Dendritic cell treated with granulocyte-macrophage colony-stimulating factor and Interleukin-4, amounts not matched to agents 40 ng/mL and 50 ng/mL, for 4 days (primary cell): ENCODE measurements around the gene TRAPPC12.
"Not testable (repeated sequence)": the region's sequence is repeated elsewhere in the genome, so short reads cannot be mapped to it uniquely, and the experiment has no call there.

Experiments used
- H3K27ac Mint-ChIP-seq: one replicate; pipeline ENCODE4 v1.8.0; 2022; ENCODE audit warnings: mild to moderate bottlenecking, mixed read lengths
- H3K27me3 Mint-ChIP-seq: one replicate; pipeline ENCODE4 v1.8.0; 2022; ENCODE audit warnings: mild to moderate bottlenecking, mixed read lengths
- H3K36me3 Mint-ChIP-seq: one replicate; pipeline ENCODE4 v1.8.0; 2022; ENCODE audit warnings: low read depth, mixed read lengths
- H3K4me1 Mint-ChIP-seq: one replicate; pipeline ENCODE4 v1.8.0; 2022; ENCODE audit warnings: low read depth, mixed read lengths
- H3K4me3 Mint-ChIP-seq: one replicate; pipeline ENCODE4 v1.8.0; 2022; ENCODE audit warnings: mild to moderate bottlenecking, moderate library complexity, mixed read lengths
- H3K9me3 Mint-ChIP-seq: one replicate; pipeline ENCODE4 v1.8.0; 2022; ENCODE audit warnings: mixed read lengths
- intact Hi-C: fragments of 100-400 bp; cut with micrococcal nuclease; formaldehyde crosslinking; loops from one replicate; pipeline ENCODE4 v1.15.0; 2022

Gene TRAPPC12

GRCh38 chr2:3441465-3441864, 62.0 kb downstream of the TRAPPC12 start:
- intact Hi-C loops, result no loop called here
- Mint-ChIP-seq H3K27ac (peak overlapping the region; percentile 12), H3K36me3 (peaks cover 45% of the 10 kb centered on the region), H3K4me3 (no peak overlapping the region), H3K27me3 (no peaks in the 10 kb centered on the region), H3K4me1 (peaks cover 14% of the 10 kb centered on the region), H3K9me3 (no peaks in the 10 kb centered on the region)

GRCh38 chr2:3442185-3442584, 62.7 kb downstream of the TRAPPC12 start:
- H3K36me3 Mint-ChIP-seq, result peaks cover 52% of the 10 kb centered on the region
- no peaks in the 10 kb centered on the region for H3K27me3 Mint-ChIP-seq
- no peak overlapping the region for H3K4me3 Mint-ChIP-seq
- intact Hi-C loops, result no loop called here
- H3K27ac Mint-ChIP-seq, result no peak overlapping the region
- peaks cover 14% of the 10 kb centered on the region for H3K4me1 Mint-ChIP-seq
- no peaks in the 10 kb centered on the region for H3K9me3 Mint-ChIP-seq

GRCh38 chr2:3443083-3443482, 63.6 kb downstream of the TRAPPC12 start:
- Mint-ChIP-seq H3K27me3 (no peaks in the 10 kb centered on the region), H3K9me3 (no peaks in the 10 kb centered on the region), H3K27ac (no peak overlapping the region), H3K36me3 (peaks cover 61% of the 10 kb centered on the region), H3K4me3 (no peak overlapping the region), H3K4me1 (peaks cover 14% of the 10 kb centered on the region)
- intact Hi-C loops, result no loop called here

- Mint-ChIP-seq H3K27ac (no peak overlapping the region), H3K27me3 (no peaks in the 10 kb centered on the region), H3K36me3 (peaks cover 66% of the 10 kb centered on the region), H3K9me3 (no peaks in the 10 kb centered on the region), H3K4me1 (peaks cover 14% of the 10 kb centered on the region), H3K4me3 (no peak overlapping the region)
- intact Hi-C loops, result no loop called here
These were observed 64.1 kb downstream of the TRAPPC12 start for GRCh38 chr2:3443506-3444084.

GRCh38 chr2:3445891-3446290, 66.4 kb downstream of the TRAPPC12 start:
- peaks cover 89% of the 10 kb centered on the region for H3K36me3 Mint-ChIP-seq
- no peaks in the 10 kb centered on the region for H3K27me3 Mint-ChIP-seq

GRCh38 chr2:3446381-3446780, 66.9 kb downstream of the TRAPPC12 start:
- Mint-ChIP-seq H3K36me3 (peaks cover 94% of the 10 kb centered on the region), H3K27ac (no peak overlapping the region), H3K4me1 (peaks cover under 1% of the 10 kb centered on the region), H3K9me3 (no peaks in the 10 kb centered on the region), H3K4me3 (no peak overlapping the region), H3K27me3 (no peaks in the 10 kb centered on the region)
- intact Hi-C loops, result no loop called here

More at GRCh38 chr2:3445891-3446290, 66.4 kb downstream of the TRAPPC12 start:
- intact Hi-C loops, result no loop called here
- no peak overlapping the region for H3K4me3 Mint-ChIP-seq
- H3K4me1 Mint-ChIP-seq, result peaks cover 5% of the 10 kb centered on the region
- H3K9me3 Mint-ChIP-seq, result no peaks in the 10 kb centered on the region
- no peak overlapping the region for H3K27ac Mint-ChIP-seq

GRCh38 chr2:3447186-3447585, 67.7 kb downstream of the TRAPPC12 start:
- intact Hi-C loops, result not testable (repeated sequence)

GRCh38 chr2:3447789-3448317, 68.4 kb downstream of the TRAPPC12 start:
- H3K4me3 Mint-ChIP-seq, result no peak overlapping the region
- no peaks in the 10 kb centered on the region for H3K27me3 Mint-ChIP-seq
- intact Hi-C loops, result no loop called here
- H3K36me3 Mint-ChIP-seq, result peaks cover 100% of the 10 kb centered on the region
- H3K27ac Mint-ChIP-seq, result no peak overlapping the region
- H3K9me3 Mint-ChIP-seq, result no peaks in the 10 kb centered on the region
- H3K4me1 Mint-ChIP-seq, result no peaks in the 10 kb centered on the region

More at GRCh38 chr2:3447186-3447585, 67.7 kb downstream of the TRAPPC12 start:
- H3K27ac Mint-ChIP-seq, H3K27me3 Mint-ChIP-seq, H3K9me3 Mint-ChIP-seq, H3K4me3 Mint-ChIP-seq, H3K4me1 Mint-ChIP-seq: not testable (repeated sequence)
- H3K36me3 Mint-ChIP-seq, result peaks cover 96% of the 10 kb centered on the region

- intact Hi-C loops, H3K27ac Mint-ChIP-seq, H3K9me3 Mint-ChIP-seq, H3K27me3 Mint-ChIP-seq, H3K4me3 Mint-ChIP-seq, H3K4me1 Mint-ChIP-seq: not testable (repeated sequence)
- H3K36me3 Mint-ChIP-seq, result peaks cover 100% of the 10 kb centered on the region
These were observed 69.0 kb downstream of the TRAPPC12 start for GRCh38 chr2:3448441-3448911.

- Mint-ChIP-seq H3K36me3 (peaks cover 100% of the 10 kb centered on the region), H3K27ac (no peak overlapping the region)
These were observed 69.6 kb downstream of the TRAPPC12 start for GRCh38 chr2:3449086-3449485.

GRCh38 chr2:3449936-3450335, 70.4 kb downstream of the TRAPPC12 start:
- Mint-ChIP-seq H3K4me3 (no peak overlapping the region), H3K4me1 (no peaks in the 10 kb centered on the region), H3K9me3 (no peaks in the 10 kb centered on the region), H3K36me3 (peaks cover 100% of the 10 kb centered on the region), H3K27ac (no peak overlapping the region), H3K27me3 (no peaks in the 10 kb centered on the region)
- intact Hi-C loops, result no loop called here

More at GRCh38 chr2:3449086-3449485, 69.6 kb downstream of the TRAPPC12 start:
- Mint-ChIP-seq H3K9me3 (no peaks in the 10 kb centered on the region), H3K4me1 (no peaks in the 10 kb centered on the region), H3K4me3 (no peak overlapping the region), H3K27me3 (no peaks in the 10 kb centered on the region)
- intact Hi-C loops, result no loop called here

GRCh38 chr2:3450385-3451010, 71.0 kb downstream of the TRAPPC12 start:
- Mint-ChIP-seq H3K9me3 (no peaks in the 10 kb centered on the region), H3K27me3 (no peaks in the 10 kb centered on the region), H3K4me3 (no peak overlapping the region), H3K27ac (no peak overlapping the region), H3K36me3 (peaks cover 98% of the 10 kb centered on the region), H3K4me1 (no peaks in the 10 kb centered on the region)
- intact Hi-C loops, result no loop called here

- Mint-ChIP-seq H3K4me3 (no peak overlapping the region), H3K9me3 (no peaks in the 10 kb centered on the region), H3K27ac (no peak overlapping the region), H3K27me3 (no peaks in the 10 kb centered on the region), H3K36me3 (peaks cover 98% of the 10 kb centered on the region), H3K4me1 (no peaks in the 10 kb centered on the region)
- intact Hi-C loops, result no loop called here
These were observed 71.7 kb downstream of the TRAPPC12 start for GRCh38 chr2:3451169-3451568.

- intact Hi-C loops, result no loop called here
- no peaks in the 10 kb centered on the region for H3K4me1 Mint-ChIP-seq
- H3K27me3 Mint-ChIP-seq, result no peaks in the 10 kb centered on the region
- H3K36me3 Mint-ChIP-seq, result peaks cover 98% of the 10 kb centered on the region
- no peak overlapping the region for H3K27ac Mint-ChIP-seq
- H3K9me3 Mint-ChIP-seq, result no peaks in the 10 kb centered on the region
- H3K4me3 Mint-ChIP-seq, result no peak overlapping the region
These were observed 72.6 kb downstream of the TRAPPC12 start for GRCh38 chr2:3451926-3452671.
